HPDE6-E6E7 (cell line): ENCODE data around the gene SFTA2.
"Not testable (repeated sequence)": the region's sequence is repeated elsewhere in the genome, so short reads cannot be mapped to it uniquely, and the experiment has no call there.

Experiments used
- DNase-seq: peaks from one replicate; pipeline ENCODE4 v3.0.0; 2011; ENCODE audit warnings: missing footprints; ENCODE audit errors: extremely low spot score

SFTA2 gene

DNA sequence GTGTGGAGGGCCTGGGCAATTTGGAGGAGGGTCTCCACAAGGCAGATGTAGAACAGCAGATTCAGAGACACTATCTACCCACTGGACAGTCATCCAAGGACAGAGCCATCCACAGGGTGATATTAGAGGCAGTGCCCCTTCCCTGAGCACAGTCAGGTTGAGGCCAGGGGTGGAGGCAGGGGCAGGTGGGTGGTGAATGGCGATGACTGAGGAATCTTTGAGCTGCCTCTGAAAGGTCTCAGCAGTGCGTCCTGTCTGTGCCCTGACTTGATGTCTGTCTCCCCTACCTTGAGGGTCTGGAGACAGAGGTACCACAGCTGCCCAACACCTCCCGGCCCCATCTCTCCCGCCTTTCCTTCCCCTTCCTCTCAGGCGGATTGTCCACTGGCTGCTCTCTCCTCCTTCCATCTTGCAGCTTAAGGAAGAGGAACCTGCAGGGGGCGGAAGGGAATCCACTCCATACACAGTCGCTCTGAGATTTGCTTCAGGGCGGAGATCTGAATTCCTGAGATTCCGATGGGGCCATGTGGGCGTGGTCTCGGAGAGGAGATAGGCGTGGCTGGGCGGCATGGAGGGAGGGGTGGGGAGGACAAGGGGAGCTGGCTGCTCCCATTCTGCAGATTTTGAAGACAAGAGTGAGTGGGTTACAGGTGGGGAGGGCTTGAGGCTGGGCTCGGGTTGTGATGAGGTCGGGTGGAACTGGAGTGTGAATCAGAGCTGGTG, 10.5 kb upstream of the SFTA2 start:
- DNase-seq, result peak; percentile 76

DNA sequence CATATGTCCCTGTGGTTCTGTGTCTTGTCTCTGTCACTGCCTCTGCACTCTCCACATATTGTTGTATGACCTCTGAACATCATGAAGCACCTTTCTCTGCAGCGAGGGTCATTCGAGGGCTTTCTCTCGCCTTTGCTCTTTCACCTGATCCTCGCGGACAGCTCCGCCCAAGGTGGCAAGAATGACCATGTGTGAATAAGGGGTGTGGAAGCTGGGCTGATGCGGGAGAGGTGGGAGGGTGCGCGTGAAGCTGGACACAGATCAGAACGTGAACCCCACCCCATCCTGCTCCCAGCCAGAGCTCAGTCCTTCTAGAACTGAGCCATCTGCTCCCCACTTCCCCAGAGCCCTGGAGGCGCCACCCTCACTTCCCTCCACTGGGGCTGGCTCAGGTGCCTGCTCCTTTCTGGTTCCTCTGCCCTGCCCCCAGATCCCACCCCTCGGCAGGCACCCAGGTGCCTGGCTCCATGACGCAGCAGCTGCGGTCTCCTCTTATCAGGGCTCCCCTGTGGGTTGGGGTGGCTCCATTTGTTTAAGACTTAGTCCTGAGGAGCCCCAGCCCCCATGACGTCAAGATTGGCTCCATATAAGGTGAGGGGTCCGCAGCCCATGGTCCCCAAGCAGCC, 8.5 kb upstream of the SFTA2 start, which contains the start of gene MUCL3:
Gene MUCL3 (plus strand): TSS at position 613 of the 626 bp plus-strand sequence. CDS start 27 bp downstream, outside the sequence.
- DNase-seq, result no peak

DNA sequence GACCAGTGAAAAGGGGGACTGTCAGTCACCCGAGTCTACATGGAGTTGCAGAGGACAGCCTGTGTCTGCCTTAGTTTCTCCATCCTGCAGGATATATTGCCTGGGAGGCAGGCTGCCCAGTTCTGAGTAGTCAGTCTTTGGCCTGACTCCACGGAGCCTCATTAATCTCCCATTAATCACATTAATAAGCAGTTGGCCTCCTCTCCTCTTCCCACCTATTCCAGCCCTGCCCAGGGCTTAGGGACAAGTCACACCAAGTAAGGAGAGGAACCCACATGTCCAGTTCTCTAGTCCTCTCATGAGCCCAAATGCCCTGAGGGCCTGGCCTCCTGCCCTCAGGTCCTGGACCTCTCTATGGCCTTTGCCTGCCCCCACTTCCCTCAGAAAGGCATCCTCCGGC, 7.5 kb upstream of the SFTA2 start:
- no peak for DNase-seq

DNA sequence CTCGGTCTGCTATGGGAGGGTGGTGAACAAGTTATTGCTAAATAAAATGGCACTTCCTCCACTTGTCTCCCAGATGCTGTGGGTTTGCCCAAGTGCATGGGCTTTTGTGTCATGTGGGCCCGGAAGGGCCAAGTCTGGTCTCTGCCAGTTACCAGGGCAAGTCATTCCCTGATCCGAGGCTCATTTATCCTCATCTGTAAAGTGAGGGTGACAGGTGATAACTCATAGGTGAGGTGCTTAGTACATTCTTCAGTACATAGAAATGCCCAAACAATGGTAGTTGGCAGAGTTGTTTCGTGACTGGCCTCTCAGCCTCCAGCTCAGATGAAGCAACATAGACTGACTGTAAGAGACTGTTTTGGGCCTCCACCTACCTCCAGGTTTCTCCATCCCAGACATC, 6.8 kb upstream of the SFTA2 start:
- no peak for DNase-seq

DNA sequence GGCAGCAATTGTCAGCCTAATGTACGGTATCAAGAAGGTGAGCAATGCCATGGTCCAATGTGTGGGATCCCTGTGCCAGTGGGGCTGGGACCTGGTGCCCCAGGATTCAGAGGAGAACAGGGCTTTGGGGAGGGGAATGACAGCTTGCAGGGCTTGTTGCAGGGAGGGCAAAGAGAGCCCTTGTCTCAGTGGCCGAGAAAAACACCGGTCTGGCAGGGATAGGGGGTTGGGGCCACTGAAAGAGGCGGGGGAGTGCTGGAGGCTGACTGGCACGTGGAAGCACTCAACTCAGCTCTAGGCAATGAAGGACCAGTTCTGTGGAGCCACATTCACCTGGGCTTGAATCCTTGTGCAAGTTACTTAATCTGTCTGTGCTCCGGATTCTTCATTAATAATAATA, 5.3 kb upstream of the SFTA2 start:
- no peak for DNase-seq

DNA sequence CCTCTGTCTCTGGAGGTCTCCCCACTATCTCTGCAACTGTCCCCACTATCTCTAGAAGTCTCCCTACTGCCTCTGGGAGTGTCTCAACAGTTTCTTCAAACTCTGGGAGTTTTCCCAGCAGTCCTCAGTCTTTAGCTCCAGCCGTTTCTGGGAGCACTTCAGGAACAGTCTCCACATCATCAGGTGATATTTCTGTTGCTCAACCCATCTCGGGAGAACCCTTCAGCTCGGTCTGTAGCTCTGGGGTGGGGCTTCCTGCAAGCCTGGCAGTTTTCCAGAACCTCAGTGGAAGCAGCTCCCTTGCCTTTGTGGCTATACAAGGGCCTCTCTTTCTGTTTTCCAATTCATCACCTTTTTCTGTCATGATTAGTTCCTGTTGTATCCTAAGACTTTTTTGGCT, 3.0 kb upstream of the SFTA2 start:
- no peak for DNase-seq

DNA sequence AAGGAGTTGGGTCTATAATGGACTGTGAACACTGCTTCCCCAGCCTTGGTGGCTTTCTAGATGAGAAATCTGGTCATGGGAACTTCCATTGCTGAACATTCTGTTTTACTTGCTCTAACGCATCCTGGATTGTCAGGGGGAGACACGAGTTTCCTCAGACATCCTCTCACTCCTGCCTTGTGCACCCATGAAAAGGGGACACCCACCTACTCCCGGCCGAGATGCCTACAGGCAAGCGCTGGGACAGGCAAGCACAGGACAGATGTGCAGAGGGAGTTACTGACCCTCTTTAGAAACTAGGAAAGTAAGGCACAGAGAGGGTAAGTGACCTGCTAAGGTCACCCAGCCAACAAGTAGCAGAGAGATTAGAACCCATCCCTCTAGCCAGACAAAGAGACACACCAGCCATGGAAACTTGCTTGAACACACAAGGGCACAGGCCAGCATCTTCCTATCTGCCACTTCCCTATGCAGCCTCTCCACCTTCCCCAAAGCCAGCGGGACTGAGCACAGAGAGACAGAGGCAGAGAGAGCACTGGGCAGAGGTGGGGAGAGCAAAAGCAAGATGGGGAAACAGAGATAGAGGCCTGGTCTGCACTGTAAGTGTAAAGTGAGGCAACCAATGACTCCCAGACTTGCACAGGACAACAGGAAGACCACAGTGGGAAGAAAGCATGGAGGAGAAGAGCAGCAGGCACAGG, 845 bp upstream of the SFTA2 start:
- DNase-seq, result no peak

DNA sequence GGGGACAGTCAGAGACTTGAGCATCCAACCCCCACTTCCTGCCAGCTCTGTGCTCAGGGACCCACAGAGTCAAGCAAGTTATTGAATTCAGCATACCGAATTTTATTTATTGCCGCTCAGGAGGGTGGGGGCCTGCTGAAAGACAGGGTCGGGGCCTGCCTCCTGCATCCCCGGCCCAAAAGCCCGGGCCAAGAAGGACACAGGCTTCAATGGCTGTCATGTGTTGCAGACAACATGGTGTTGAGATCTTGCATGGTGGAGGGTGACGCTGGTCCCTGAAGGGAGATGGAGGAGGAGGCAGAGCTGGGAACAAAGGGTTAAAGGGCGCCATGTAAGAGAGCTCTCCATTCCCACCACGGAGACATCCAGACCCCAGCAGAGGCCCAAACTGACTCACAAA, 698 bp downstream of the SFTA2 start:
- DNase-seq, result no peak

DNA sequence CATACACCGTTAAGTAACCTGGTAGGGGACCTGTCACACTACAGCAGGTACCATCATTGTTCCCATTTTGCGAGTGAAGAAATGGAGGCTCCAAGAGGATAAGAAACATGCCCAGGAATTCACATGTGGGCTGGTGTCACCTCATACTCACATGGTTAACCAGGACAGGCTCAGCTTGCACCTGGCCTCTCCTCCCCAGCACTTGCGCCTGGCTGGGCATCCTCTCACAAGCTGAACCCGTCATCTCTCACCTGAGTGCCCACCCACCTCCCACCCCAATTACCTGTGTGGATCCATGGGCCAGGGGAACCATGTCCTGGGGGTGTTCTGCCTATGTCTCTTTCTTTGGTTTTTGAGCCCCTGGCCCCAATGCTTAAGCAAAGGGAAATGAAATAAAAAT, 1.5 kb downstream of the SFTA2 start:
- no peak for DNase-seq

DNA sequence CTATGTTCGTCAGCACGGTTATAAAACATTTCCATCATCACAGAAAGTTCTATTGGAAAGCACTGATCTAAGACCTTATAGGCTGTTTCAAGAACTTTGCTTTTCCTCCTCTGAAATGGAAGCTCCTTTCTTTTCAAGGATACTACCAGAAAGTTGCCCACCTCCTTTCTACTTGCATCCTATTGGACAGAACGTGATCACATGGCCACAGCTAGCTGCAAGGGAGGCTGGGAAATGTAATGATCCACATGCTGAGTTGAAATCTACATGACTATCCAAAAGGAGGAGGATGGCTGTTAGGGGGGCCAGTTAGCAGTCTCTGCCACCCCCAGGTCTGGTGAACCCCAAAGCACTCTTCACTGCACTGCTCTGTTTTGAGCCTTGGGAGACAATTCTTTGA, 3.3 kb downstream of the SFTA2 start:
- DNase-seq, result no peak

DNA sequence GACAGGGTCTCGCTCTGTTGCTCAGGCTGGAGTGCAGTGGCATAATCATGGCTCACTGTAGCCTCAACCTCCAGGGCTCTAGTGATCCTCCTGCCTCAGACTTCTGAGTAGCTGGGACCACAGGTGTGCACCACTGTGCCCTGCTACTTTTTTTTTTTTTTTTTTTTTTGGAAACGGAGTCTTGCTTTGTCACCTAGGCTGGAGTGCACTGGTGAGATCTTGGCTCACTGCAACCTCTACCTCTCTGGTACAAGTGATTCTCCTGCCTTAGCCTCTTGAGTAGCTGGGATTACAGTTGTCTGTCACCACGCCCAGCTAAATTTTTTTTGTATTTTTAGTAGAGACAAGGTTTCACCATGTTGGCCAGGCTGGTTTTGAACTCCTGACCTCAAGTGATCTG, 4.9 kb downstream of the SFTA2 start:
- DNase-seq, result not testable (repeated sequence)

DNA sequence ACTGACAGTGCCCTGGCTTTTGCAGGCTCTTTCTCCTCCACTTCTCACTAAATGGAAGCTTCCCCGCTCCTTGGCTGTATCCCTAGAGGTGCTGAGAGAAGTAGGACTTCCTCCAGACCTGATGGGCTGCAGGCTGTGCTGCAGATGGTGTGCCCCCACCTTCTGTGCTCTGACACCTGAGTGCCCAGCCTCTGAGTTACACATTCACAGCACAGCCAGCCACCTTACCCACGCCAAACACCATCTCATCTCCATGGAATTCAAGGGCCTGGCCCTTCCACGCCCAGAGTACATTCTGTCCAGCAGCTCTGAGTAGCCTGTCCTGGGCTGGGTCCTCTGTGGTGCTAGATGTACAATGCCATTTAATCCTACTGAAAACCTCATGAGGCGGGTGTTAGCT, 5.3 kb downstream of the SFTA2 start:
- no peak for DNase-seq

DNA sequence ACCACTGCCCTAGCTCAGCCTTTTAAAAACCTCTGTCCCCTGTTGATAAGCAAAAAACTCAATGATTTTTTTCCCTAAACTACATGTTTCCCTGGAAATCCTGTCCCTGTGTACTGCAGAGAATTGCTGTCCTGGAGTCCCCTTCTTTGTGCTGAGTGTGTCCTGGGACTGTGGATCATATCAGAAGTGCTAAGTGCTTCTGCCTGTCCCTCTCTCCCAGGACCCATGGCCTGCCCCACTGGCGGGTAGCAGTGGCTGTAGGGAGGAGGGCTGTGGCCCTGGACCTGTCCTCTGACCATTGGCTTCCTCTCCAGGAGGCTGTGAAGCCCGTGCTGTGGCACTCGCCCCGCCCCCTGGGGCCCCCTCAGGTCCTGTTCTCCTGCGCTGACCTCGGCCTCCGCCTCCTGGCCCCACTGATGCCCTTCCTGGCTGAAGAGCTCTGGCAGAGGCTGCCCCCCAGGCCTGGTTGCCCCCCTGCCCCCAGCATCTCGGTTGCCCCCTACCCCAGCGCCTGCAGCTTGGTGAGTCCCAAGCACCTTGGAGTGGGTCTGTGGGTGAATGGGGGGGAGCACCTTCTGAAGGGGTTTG, 7.8 kb downstream of the SFTA2 start:
- not testable (repeated sequence) for DNase-seq

DNA sequence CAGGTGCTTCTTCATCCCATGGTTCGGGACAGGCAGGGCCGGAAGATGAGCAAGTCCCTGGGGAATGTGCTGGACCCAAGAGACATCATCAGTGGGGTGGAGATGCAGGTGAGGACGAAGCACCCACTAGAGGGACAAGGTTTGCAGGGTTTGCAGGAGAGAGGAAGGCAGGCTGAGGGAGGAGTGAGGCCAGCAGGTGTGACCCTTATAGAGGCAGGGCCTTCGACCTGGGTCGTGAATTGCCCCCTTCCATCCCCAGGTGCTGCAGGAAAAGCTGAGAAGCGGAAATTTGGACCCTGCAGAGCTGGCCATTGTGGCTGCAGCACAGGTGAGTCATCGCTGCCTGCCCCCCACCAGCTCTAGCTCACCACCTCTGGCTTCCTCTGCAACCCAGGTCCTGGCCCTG, 9.5 kb downstream of the SFTA2 start:
- no peak for DNase-seq

DNA sequence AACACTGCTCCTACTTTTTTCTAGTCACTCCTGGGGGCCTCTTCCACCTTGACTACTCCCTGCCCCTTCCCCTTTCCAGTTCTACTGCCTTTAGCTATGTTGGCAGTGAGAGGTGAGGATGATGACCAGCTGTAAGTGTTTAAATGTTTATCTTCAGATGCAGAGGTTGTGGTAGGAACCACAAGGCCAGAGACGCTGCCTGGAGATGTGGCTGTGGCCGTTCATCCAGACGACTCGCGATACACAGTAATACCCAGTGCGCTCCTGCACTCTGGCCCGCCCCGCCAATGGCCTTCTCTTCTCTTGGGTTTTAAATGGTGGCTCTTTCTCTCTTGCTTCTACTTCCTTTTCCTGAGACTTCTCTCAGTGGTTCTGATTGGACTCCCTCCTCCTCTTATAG, 13.3 kb downstream of the SFTA2 start:
- no peak for DNase-seq

DNA sequence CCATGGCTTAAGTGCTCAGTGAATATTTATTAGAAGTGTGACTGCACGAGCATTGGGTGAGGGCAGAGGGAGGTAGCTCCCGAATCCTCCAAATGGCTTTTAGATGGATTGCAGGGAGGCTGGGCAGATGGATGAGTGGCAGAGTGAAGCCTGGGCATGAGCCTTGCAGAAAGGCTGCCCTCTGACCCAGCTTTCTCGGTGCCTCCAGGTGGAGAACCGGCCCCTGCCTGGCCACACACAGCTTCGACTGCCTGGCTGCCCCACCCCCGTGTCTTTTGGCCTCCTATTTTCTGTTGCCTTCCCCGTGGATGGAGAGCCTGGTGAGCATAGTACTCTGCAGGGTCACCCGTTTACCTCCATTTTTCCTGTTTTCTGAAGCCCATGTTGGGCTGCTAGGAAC, 14.5 kb downstream of the SFTA2 start:
- no peak for DNase-seq

DNA sequence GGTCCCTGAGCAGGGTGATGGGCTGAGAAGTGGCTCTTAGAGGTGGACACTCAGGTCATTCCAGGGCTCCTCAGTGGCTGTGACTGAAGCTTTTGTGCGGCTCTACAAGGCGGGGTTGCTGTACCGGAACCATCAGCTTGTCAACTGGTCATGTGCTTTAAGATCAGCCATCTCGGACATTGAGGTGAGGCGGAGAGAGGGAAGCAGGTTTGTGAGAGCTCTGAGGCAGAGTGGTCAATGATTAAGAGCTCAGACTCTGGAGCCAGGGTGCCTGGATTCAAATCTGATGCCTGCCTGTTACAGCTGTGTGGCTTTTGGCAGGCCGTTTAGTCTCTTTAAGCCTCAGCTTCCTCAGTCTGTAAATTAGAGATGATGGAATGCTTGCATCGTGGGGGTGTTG, 14.9 kb downstream of the SFTA2 start:
- DNase-seq, result no peak

DNA sequence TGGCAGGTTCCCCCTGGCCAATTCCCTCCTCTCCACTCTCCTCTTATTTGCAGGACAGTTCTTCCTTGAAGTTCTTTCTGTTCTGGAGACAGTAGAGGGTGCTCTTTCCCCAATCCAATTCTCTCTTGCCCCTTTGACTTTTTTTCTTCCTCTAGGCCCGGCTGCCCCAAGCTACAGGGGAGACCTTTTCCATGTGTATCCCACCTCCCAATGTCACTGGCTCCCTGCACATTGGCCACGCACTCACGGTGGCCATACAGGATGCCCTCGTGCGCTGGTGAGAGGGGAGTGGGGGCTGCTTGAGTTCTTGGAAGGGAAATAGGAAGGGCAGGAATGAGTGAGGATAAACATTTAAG, 16.4 kb downstream of the SFTA2 start:
- peak; percentile 72 for DNase-seq

DNA sequence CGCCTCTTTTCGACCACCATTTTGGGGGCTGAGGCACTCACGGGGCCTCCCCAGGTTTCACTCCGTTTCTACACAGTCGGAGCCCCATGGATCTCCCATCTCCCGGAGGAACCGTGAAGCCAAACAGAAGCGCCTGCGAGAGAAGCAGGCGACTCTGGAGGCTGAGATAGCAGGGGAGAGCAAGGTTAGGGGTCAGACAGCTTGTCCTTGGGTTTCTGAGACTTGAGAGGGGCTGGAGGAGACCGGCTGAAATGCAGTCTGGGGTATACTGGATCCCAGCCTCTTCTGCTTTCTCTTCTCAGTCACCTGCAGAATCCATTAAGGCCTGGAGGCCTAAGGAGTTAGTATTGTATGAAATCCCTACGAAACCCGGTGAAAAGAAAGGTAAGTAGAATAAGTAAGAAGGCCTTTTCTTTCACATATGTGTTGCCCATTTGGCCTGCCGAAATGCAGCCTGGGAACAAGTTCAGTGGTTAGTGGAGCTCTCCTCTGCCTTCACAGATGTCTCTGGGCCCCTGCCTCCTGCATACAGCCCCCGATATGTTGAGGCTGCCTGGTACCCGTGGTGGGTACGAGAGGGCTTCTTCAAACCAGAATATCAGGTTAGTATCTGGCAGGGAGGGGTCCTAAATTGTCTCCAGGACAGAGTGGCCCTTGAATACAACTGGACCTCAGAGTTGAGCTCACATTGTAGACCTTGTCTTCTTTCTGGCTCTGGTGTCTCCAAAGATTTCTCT, 16.9 kb downstream of the SFTA2 start:
- DNase-seq, result no peak

DNA sequence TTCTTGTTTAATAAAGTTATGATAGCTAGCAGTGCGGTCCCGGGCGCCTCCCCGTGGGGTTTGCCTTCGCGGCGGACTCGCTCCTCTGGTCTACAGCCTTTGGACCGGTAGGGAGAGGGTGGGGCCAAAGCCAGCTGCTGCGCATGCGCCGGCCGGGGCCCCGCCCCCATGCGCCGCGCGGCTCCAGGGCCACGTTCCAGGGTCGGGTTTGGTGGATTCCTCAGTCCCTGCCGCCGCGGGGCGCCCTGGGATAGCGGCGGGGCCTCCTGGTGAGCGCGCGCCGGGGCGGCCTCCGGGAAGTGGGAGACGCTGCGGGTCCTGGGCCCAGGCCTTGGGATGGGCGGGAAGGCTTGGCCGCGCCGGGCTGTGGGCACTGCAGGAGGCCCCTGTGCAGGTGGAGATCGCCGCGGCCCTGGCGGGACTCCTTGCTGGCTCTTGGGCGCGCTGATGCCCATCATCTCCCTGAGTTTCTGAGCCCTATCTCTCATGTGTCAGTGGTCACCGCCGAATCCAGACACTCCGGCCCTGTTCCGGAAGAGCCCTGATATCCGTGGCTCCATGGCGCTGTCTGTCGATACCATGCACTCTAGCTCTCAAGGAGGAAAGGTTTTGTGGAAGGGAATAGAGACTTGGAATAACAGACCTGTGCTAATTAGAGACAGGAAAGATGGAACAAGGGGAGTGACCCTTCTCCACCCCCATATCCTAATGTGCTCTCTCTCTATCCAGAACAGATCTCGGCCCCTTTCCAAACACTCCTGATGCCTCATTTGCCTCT, 17.7 kb downstream of the SFTA2 start, which contains the start of gene VARS2:
Gene VARS2 (plus strand): TSS at position 163 of the 778 bp plus-strand sequence. CDS start 599 bp downstream, at position 762.
- peak; percentile 95 for DNase-seq

DNA sequence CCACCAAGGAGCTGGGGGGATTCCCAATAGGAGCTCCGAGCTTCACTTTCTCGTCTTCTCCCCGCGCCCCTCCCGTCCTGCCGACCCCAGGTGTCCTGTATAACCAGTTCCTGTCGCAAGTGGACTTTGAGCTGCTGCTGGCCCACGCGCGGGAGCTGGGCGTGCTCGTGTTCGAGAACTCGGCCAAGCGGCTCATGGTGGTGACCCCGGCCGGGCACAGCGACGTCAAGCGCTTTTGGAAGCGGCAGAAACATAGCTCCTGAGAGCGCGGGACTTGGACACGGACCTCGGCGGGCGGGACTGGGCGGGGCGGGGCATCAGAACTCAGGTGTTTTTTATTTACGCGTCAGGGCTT, 18.3 kb downstream of the SFTA2 start:
- DNase-seq, result no peak
